Calu3 (cell line): ENCODE results near the gene CRACDL. TPM values are rescaled to one million over a fixed set of nuclear protein-coding genes. Genes with fewer than 3 reads are reported as not detected.

ENCODE experiments used
- BruUV-seq: library from RNA; stranded (reverse); fragments of 400-500 nt; replicated peaks from 2 replicates; lab custom pipeline; 2021; lab: Mats Ljungman, UMichigan
- CTCF ChIA-PET: fragments of 300-600 bp; sonication (Branson Sonifier 250); formaldehyde crosslinking; loops from one replicate; lab custom pipeline; 2022; ENCODE audit warnings: antibody characterized with exemption; lab: Charles Lee
- DNase-seq: peaks from one replicate; pipeline ENCODE4 v3.0.0; 2022
- H3K27ac Mint-ChIP-seq: one replicate; pipeline ENCODE4 v1.8.0; 2022; ENCODE audit warnings: mixed read lengths; ENCODE audit not compliant: unreplicated experiment
- H3K27me3 Mint-ChIP-seq: one replicate; pipeline ENCODE4 v1.8.0; 2022; ENCODE audit warnings: mixed read lengths; ENCODE audit not compliant: unreplicated experiment
- H3K36me3 Mint-ChIP-seq: one replicate; pipeline ENCODE4 v1.8.0; 2022; ENCODE audit warnings: mild to moderate bottlenecking, moderate library complexity, mixed read lengths; ENCODE audit not compliant: insufficient read depth, unreplicated experiment
- H3K4me1 Mint-ChIP-seq: one replicate; pipeline ENCODE4 v1.8.0; 2022; ENCODE audit warnings: mild to moderate bottlenecking, low read depth, mixed read lengths; ENCODE audit not compliant: unreplicated experiment
- H3K4me3 Mint-ChIP-seq: one replicate; pipeline ENCODE4 v1.8.0; 2022; ENCODE audit warnings: mild to moderate bottlenecking, low read depth, moderate library complexity, mixed read lengths; ENCODE audit not compliant: unreplicated experiment
- H3K9me3 Mint-ChIP-seq: one replicate; pipeline ENCODE4 v1.8.0; 2022; ENCODE audit warnings: low read depth, mixed read lengths; ENCODE audit not compliant: unreplicated experiment
- CTCF ChIP-seq: fragments of 200-600 bp; IDR thresholded peaks from one replicate; pipeline ENCODE4 v1.8.0; 2022; ENCODE audit warnings: antibody characterized with exemption; ENCODE audit not compliant: unreplicated experiment
- intact Hi-C: fragments of 100-400 bp; cut with micrococcal nuclease; formaldehyde crosslinking; loops from one replicate; pipeline ENCODE4 v1.10.0; 2022; ENCODE audit not compliant: unreplicated experiment
- total RNA-seq: library from RNA; stranded (reverse); gene quantifications from 2 replicates; pipeline ENCODE4 v1.2.3, GENCODE V29; 2022

Gene CRACDL
- total RNA-seq, 1 experiment from 2014 or later = 16.2 TPM

DNA sequence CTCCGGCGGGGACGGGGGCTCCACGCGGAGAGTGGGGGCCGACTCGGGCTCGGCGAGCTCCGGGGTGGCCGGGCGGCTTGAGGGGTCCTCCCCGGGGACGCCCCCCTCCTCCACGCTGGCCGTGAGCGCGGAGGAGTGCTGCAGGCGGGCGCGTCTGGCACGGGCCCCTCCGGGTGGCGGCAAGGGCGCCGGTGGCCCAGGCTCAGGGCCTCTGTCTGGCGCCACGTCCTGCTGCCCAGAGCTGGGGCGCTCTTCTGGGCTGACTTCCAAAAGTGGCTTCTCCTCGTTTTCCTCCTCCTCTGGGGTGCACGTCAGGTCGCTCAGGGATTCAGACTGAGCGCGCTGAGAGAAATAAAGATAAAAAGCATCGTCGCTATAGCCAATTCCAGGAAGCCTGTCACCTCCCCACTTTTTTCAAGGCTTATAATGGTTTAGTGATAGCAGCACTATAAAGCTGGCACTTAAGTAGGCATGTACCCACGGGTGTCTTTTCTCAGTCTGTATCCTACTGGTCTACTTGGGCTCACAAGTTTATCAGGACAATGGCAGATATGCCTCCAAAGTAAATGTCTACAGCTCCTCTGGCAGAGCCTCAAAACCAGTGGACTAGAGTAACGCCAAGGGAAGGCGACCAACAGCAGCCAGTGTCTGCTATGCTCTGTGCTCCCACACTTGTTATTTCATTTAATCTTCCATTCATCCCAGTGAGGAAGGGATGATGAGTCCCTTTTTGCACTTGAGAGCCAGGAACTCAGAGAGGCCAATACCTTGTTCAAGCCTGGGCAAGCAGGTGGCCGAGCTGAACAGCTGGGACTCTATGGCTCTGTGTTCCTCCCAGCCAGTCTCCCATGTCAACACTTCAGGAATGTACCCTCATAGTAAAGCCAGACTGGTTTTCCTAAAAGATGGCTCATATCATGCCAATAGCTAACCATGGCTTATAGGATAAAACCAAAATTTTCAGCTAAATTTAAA, 112.5 kb downstream of the CRACDL start:
- intact Hi-C loops = no loop called here
- no peak for TF ChIP-seq CTCF
- Mint-ChIP-seq H3K4me1 (no peaks in the 10 kb centered on the region), H3K4me3 (no peak overlapping the region), H3K36me3 (peaks cover 14% of the 10 kb centered on the region), H3K27ac (no peak overlapping the region), H3K27me3 (no peaks in the 10 kb centered on the region), H3K9me3 (no peaks in the 10 kb centered on the region)
- no TSS peak for BruUV-seq
- no peak for DNase-seq
- CTCF ChIA-PET = interaction anchor here (1.4 kb wide), 1 partner anchor 174 kb away, joined by 5 read pairs; no protein-coding TSS in a partner anchor

- TF ChIP-seq CTCF = no peak
- CTCF ChIA-PET = no interaction called here
- Mint-ChIP-seq H3K9me3 (no peaks in the 10 kb centered on the region), H3K4me1 (no peaks in the 10 kb centered on the region), H3K27ac (no peak overlapping the region), H3K4me3 (no peak overlapping the region), H3K27me3 (no peaks in the 10 kb centered on the region), H3K36me3 (peaks cover 14% of the 10 kb centered on the region)
- no peak for DNase-seq
- BruUV-seq = no TSS peak
- intact Hi-C loops = no loop called here
Measured at GRCh38 chr2:98822301-98823164, 113.5 kb downstream of the CRACDL start.

- intact Hi-C loops = no loop called here
- Mint-ChIP-seq H3K27me3 (no peaks in the 10 kb centered on the region), H3K27ac (no peak overlapping the region), H3K9me3 (no peaks in the 10 kb centered on the region), H3K36me3 (peaks cover 11% of the 10 kb centered on the region), H3K4me3 (no peak overlapping the region), H3K4me1 (no peaks in the 10 kb centered on the region)
- DNase-seq = no peak
- CTCF ChIA-PET = no interaction called here
- TF ChIP-seq CTCF = no peak
- no TSS peak for BruUV-seq
Measured at GRCh38 chr2:98821629-98822135, 114.3 kb downstream of the CRACDL start.

GRCh38 chr2:98819231-98819766, 116.7 kb downstream of the CRACDL start:
- no peaks in the 10 kb centered on the region for H3K4me1 Mint-ChIP-seq
- no peak for DNase-seq
- CTCF ChIA-PET = no interaction called here
- H3K4me3 Mint-ChIP-seq = no peak overlapping the region
- BruUV-seq = no TSS peak
- H3K27me3 Mint-ChIP-seq = no peaks in the 10 kb centered on the region
- no peaks in the 10 kb centered on the region for H3K9me3 Mint-ChIP-seq
- no peak overlapping the region for H3K27ac Mint-ChIP-seq
- intact Hi-C loops = no loop called here
- H3K36me3 Mint-ChIP-seq = no peaks in the 10 kb centered on the region
- no peak for TF ChIP-seq CTCF
